Astrocyte (in vitro differentiated cells and primary cell): Measurements from ENCODE around the gene ELAPOR2.

Source experiments
- EZH2 ChIP-seq: IDR thresholded peaks from 2 replicates; pipeline ENCODE4 v1.6.1; 2012; ENCODE audit warnings: mild to moderate bottlenecking, low read length, inconsistent platforms; ENCODE audit not compliant: insufficient read depth
- TF ChIP-seq, protein P1 (sequence below): IDR thresholded peaks from 2 replicates; pipeline ENCODE4 v1.5.1; 2011; ENCODE audit warnings: low read depth, mild to moderate bottlenecking, inconsistent platforms, low read length, moderate library complexity; ENCODE audit not compliant: insufficient read depth

DNA sequence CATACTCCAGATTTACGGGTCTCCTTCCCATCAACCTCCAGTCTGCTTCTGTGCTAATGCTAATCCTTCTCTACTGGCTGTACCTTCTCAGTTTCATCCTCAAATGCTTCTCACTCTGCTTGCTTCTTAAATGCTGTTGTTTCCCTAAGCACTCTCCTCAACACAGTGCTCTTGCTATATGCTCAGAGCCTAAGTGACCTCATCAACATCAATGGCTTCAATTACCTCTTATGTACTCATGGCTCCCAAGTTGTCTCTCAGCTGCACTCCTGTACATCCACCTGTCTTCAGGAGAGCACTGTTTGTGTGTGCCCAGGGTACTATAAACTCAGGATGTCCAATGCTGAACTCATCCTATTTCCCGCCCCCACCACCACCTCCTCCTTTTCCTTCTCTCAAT, 22.5 kb downstream of the ELAPOR2 start:
- TF ChIP-seq, protein P1, sequence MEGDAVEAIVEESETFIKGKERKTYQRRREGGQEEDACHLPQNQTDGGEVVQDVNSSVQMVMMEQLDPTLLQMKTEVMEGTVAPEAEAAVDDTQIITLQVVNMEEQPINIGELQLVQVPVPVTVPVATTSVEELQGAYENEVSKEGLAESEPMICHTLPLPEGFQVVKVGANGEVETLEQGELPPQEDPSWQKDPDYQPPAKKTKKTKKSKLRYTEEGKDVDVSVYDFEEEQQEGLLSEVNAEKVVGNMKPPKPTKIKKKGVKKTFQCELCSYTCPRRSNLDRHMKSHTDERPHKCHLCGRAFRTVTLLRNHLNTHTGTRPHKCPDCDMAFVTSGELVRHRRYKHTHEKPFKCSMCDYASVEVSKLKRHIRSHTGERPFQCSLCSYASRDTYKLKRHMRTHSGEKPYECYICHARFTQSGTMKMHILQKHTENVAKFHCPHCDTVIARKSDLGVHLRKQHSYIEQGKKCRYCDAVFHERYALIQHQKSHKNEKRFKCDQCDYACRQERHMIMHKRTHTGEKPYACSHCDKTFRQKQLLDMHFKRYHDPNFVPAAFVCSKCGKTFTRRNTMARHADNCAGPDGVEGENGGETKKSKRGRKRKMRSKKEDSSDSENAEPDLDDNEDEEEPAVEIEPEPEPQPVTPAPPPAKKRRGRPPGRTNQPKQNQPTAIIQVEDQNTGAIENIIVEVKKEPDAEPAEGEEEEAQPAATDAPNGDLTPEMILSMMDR: no peak
- no peak for TF ChIP-seq EZH2
